ENCODE measurements around the gene NEDD8.

The NEDD8 gene

DNA sequence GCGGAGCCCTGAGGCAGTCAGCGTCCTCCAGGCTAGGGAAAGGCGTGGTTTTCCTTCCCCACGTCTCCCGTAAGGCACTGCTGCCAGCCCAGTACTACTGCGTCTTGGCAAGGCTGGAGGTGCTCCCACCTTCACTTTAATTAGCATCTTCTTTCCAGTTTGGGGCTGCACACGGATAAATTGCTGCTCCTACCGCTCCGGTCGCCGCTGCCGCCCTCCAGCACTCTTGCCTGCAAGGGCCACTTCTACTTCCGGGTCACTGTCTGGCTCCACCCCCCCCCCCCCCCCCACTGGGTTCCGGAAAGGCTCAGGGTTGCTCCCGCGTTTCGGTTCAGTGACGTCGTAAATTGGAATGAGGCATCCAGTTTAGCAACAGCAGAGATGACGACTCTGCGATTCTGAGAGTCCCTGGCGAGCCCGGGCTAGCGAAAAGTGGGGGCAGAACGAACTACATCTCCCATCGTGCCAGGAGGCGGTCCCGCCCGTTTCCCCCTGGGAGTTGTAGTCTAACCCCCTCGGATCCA, at the start of gene NEDD8:
Gene NEDD8, minus strand, starts transcription at position 247 of the 524 bp plus-strand sequence. Its CDS starts 100 bp downstream, at position 147.
- peak; percentile 97 to 99 (median 99) for DNase-seq

DNA sequence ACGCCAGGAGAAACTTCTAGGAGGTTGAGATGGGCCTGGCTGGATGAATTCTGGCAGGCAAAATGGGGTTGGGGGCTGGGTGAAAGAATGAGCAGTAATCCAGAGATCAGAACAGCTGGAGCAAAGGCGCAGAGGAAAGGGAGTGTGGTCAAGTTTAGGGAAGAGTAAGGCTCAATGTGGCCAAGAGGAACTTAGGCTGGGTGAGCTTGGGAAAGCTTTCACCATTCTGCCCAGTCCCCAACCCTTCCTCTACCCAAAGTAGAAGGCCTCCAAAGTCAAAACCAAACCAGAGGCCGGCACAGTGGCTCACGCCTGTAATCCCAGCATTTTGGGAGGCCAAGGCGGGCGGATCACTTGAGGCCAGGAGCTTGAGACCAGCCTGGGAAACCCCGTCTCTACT, 49.5 kb upstream of the NEDD8 start:
- DNase-seq, result peak; percentile 37 to 54 (median 44)

GRCh38 chr14:24280797-24281460, 48.8 kb upstream of the NEDD8 start:
- DNase-seq, result peak in 1 of 3 donors; percentile 30

GRCh38 chr14:24279301-24280186, 47.4 kb upstream of the NEDD8 start:
- DNase-seq, result peak; percentile 70 to 84 (median 82)

DNA sequence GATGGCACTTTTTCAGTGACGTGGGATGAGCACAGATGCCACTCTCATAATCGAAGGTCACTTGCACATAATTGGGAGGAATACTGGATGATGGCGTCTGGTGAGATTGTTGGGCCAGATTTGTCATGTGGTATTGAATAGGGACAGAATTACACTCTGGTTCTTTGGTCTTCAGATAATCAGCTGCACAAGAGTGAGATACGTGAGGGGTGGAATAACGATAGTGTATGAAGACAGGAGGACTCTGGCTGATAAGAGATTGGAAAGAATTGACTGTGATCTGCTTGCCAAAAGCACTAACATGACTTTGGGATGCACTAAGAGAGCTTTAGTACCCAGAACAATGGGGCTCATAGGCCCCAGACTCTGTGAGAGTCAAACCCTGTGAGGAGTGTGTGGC, 46.3 kb upstream of the NEDD8 start:
- no peak for DNase-seq

- peak; percentile 80 to 85 (median 84) for DNase-seq
Measured at GRCh38 chr14:24277606-24278321, 45.6 kb upstream of the NEDD8 start.

DNA sequence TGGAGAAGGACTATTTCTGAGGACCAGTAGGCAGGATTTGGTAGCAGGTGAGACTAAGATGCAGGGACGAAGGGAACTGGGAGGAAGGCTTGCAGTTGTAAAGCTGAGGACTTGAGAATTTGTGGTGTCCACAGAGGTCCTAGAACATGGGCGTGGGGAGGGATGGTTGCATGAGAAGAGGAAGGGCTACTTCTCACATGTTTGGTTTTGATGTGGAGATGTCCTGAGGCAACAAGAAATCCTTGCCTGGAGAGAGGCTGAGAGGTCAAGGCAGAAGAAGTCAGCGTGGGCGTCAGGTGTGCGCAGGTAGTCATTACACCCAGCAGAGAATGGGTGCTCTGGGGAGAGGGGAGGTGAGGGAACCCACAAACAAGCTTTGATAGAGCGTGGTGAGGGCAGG, 44.9 kb upstream of the NEDD8 start:
- peak in 1 of 3 donors; percentile 28 for DNase-seq

DNA sequence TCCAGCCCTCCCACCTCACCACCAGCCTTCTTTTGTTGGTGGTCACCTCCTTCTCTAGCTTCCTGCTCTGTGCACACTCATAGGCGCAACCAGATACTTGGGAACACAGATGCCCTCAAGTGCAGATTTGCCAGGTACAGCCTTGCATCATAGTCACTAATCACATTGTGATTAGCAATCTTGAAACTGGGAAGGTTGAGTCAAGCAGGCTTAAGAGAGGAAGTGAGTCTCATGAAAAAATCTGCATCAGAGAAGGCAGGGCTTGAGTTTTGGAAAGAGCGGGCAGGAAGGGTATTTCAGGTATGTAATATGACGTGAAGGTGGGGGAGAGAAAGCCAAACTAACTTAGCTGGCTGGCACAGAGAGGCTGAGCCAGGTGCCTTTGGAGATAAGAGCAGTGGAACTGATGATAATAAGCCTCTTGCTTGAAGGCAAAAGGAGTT, 42.0 kb upstream of the NEDD8 start:
- peak; percentile 73 to 88 (median 85) for DNase-seq

DNA sequence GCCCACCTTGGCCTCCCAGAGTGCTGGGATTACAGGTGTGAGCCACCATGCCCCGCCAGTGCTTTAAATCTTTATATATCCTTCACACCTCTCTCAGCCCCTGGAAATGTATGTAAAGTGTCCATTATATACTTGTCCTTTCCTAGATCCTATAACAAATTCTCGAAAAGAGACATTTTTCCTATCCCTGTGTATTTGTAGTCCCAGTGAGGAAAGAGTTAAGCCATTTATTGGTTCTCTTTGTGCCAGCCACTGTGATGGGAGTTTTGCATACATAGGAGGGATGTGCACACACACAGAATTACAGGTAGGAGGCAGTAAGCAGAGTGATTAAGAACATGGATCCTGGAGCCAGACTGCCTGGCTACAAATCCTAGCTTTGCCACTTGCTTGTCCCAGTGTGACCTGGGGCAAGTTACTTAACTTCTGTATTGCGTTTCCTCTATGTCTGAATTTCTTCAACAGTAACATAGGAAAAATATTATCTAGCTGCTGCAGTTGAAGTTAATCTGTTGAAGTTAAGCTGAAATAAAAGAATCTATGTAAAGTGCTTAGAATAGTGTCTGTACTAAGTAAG, 41.3 kb upstream of the NEDD8 start:
- peak in 2 of 3 donors; percentile 35 to 43 for DNase-seq

- DNase-seq, result peak in 1 of 3 donors; percentile 26
Measured at GRCh38 chr14:24272467-24272866, 40.3 kb upstream of the NEDD8 start.

DNA sequence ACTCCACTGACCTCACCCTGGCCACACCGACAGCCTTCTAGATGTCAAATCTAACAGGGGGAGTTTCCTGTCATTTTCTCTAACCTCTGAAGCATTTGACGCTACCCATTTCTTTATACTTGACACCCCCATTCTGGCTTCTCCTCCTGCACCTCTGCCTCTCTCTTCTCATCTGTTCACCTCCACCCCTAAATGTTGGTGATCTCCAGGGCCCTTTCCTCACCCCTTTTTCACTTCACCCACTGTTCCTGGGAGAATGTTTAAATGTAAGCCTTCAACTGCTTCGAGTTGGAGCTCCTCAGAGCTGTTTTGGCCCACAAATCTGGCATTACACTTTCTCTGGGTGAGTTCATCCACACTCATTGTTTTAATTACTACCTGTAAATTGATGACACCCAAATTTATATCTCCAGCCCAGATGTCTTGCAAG, 39.7 kb upstream of the NEDD8 start:
- DNase-seq, result no peak

DNA sequence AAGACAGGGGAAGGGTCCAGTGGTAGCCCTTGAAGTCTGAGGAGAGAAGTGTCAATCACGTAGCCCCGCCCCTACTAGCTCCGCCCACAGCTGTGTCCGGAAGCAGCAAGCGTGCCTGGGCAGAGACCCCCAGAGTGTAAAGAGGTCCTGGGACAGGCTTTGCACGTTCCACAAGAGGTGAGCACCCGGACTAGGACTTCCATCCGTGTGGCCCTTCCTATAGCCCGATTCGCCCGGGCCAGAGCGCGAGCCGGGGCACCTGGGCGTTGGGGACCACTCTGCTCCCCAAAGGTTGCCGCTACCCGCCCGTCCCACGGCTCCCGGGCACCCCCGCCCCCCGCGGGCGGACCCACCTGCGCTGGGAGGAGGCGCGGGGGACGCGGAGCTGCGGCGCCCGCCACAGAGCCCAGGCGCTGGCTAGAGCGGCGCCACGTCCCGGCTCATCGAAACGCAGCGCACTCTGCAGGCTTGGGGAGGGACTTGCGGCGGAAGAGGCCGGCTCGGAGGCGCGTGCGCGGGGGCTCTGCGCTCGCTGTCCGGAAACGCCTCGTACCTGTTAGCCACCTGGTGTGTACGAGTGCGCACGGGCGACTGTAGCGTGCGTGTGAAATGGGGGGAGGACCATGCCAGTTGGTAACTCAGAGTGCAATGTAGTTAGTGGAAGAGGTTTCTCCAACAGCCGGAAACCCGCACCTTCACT, 39.1 kb upstream of the NEDD8 start, which contains the start of gene RABGGTA:
Gene RABGGTA, minus strand, starts transcription at position 464 of the 700 bp plus-strand sequence. CDS start 482 bp downstream, outside the sequence.
- DNase-seq, result peak; percentile 88 to 95 (median 93)

- DNase-seq, result no peak
Measured at GRCh38 chr14:24270537-24271133, 38.5 kb upstream of the NEDD8 start.

DNA sequence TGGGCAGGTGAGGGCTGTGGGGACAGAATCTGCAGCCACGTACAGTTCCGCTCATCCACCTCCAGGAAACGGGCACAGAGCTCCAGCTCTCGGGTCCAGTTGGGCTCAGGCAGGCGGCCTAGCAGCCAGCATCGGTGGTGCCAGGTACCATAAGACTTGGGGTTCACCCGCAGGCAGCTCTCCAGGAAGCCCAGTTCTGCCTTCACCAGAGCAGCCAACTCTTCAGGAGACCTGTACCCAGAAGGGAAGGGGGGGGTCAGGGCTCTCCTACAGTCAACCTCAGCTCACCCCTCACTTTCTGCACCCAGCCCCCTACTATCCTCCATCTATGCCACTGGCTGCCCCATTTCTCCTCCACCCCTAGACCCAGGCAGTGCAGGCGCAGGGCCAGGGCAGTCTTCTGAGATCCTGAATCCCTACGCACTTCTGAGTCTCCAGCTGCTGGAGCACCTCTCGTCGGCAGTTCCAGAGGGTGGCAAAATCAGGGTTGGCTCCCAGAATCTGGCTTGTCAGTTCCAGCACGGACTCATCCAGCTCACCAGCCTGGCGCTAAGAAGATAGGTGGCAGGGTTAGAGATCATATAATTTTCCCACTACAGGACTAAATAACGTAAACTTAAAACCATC, 37.9 kb upstream of the NEDD8 start:
- DNase-seq, result no peak

DNA sequence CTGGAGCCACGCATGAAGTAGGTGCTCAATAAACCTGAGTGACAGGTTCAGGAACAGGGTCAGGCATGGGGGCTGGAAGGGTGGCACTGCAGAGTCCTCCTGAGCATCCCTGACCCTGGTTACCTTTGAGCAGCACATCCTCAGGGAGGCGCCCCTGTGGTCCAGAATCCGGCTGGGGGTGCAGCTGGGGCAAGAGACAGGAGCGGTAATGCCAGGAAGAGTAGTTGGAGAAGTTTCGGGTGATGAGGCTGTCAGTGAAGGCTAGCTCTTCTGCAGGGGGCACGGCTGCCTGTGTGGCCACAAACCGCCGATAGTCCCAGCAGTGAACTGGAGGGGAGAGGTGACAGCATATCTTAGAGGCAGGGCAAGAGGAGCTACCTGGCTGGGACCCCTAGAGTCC, 37.2 kb upstream of the NEDD8 start:
- no peak for DNase-seq

DNA sequence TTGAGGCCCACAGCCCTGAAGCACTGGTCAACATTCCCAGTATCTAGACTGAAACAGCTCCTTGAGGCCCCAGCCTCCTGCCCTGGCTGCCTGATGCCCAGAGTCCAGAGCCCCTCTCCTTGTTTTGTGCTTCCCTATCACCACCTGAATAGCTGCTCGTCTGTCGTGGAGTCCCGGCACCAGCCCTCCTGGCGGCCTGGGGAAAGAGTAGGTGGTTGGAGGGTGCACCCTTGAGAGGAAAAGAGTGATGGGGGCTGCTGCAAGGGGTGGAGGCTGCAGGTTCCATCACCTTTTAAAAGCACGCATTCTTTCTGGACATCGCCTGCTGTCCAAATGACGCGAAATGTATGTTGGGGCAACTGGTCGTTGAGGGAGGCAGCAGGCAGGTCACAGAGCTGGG, 36.1 kb upstream of the NEDD8 start:
- DNase-seq, result no peak

- no peak for DNase-seq
Measured at GRCh38 chr14:24267516-24267915, 35.3 kb upstream of the NEDD8 start.

DNA sequence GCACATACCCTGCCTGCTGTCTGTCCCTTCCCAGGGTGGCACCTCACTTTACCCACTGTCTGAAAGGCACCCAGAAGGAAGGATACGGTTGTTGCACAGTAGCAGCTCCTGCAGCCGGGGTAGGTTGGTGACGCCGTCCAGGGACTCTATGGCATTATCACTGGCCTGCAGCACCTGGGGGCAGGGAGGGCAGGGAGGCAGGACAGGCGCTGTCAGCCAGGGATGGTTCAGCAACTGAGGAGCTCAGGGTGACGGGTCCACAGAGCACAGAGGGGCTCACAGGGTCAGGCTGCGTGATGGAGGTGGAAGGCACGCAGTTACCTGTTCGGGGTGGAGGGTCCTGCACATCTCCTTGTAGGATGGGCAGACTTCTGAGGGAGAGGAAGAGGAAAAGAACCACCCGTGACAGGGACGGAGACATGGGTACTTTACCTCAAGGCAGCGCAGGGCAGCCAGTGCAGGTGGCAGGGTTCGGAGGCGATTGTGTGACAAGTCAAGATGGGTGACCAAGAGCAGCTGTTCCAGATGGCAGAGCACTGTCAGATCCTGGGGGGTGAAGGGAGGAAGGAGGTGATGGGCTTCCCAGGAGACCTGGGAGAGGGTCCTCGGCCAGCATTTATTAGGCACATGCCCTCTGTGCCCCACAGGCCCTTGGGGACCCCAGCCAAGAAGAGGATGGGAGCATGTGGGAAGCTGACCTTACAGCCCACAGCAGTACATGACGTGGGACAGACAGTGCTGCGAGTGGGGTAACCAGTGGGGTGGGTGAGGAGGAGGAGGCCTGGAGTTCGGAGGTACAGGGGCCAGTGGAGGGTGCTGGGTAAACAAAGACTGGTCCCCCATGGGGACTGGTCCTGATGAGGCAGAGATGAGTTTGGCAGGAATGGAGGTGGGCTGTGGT, 34.4 kb upstream of the NEDD8 start:
- DNase-seq, result no peak

DNA sequence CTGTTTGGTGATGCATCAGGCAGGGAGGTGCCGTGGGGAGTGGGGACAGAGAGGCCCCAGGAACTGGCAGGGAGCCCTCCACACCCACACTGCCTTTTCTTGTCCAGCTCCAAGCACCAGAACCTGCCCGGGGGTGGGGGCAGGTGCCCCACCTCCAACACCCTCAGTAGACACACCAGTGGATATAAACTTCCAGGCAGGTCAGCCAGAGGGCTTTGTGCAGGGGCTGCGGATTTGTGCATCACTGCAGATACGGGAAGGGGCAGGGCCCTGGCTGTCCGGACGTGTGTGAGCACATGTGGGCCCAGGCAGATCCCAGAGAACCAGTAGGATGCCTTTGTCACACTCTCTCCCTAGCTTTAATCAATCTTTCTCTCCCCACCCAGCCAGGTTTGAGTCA, 32.1 kb upstream of the NEDD8 start:
- no peak for DNase-seq

DNA sequence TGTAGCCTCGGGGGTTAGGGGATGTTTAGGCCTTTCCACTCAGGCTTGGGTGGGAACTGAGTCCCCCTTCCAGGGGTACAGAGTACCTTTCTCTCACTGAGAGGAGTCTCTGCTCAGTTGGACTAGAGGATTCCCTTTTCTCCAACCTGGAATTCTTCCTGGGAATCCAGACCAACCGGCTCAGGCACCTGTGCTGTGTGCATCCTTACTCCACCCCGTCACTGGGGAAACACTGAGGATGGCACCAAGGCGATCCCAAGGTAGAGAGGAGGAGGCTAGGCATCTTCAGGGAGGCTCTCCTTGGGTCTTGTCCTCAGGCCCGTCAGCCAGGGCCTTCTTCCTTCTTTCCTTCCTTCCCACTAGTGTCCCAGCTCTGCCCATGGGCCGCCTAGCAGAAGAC, 31.7 kb upstream of the NEDD8 start:
- DNase-seq, result no peak
